NOMO-1 (cell line): Measurements from ENCODE around the gene LIPC.

Source experiments
- DNase-seq, 2 experiments: peaks; one replicate each; lab custom pipeline; 2025; ENCODE audit not compliant: unreplicated experiment in 2 of 2; lab: John Stamatoyannopoulos, UW

The LIPC gene

GRCh38 chr15:58512522-58512921, 80.7 kb downstream of the LIPC start:
- no peak for DNase-seq

DNA sequence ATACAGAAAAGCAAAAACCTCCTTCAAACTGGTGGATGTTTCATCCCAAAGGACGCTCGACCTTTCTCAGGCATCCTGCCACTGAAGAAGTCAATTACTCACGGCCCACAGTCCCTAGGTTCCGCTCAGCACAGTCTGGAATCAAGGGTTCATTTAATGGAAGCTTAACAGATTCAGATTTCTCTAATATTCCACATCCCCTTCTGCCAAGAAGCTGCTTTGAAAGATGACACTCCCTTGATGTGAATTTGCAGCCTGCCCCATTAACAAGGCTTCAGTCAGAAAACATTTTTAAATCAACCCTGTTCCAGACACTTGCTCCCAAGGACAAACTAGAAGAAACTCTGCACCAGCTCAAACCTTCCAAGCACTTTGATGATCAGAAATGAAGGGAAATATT, 81.2 kb downstream of the LIPC start:
- no peak for DNase-seq

DNA sequence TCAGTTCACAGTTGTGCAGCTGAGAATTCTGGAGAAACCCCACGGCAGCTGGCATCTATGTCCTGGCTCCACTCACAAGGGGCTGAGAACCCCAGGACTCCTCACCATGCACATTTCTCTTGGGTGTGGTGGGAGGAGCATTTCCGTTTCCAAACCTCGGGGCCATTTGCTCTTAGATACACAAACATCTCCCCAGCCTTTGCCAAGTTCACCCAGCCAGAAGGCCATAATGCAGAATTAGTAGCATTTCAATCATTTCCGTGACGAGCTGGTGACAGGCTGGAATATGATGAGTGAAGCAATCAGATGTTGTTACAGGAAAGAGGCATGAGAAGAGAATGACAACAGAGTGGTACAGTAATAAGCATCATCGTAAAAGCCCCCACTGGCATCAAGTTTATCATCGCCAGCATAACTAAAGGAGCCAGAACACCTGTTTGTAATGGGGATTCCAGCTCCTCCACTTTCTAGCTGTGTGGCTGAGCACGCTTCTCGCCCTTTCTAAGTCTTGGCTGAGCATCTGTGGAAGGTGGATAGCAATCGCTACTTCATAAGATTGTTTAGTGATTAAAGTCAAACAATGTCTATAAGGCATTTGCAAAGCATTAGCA, 82.0 kb downstream of the LIPC start:
- DNase-seq: no peak

DNA sequence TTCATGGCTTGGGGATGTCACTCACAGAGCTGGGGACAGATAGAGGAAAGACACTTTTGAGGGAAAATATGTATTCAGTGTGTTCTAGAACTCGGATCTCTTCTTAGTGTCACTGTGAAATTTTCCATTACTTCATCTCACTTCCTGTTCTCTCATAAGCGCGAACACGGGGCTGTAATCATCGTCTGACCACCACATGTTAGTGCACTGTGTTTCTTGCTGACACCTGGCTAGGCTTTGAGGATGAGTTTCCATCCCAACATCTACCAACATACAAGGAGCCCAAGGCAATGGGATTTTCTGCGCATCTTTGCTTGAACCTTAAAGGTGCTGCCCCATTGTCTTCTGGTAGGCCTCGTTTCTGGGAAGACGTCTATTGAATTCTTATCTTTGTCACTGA, 84.0 kb downstream of the LIPC start:
- peak; percentile 6 to 70 for DNase-seq

GRCh38 chr15:58517252-58517681, 85.5 kb downstream of the LIPC start:
- no peak for DNase-seq

DNA sequence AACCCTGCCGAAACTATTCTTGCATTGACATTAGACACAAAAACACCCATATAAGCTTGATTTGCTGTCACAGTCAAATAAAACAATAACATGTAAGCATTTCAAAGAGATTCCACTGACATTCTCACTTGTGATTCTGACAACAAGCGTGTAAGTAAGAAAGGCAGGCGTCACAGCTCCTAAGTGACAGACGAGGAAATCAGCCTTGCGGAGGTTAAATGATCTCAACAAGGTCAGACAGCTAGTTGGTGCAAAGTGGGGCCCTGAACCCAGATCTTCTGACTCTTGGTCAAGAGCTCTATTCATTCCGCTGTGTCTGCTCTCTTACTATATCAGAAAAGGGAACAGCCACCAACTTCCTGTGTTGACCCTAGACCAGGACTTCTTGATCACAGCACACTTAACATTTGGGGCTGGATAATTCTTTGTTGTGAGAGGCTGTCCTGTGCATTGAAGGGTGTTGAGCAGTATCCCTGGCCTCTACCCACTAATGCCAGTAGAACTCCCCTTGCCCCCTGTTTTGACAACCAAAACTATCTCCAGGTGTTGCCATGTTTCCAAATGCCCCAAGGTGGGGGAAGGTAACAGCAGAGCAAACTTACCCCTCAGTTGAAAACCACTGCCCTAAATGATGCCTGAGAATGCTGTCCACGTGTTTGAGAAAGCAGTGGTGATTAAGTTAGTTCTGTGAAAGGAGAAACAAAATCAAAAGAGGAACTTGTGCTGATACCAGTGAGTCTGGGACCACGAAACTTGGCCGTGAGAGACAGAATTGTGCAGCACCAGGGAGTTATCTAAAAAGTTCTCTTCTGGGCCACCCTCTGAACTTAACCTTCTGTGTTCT, 86.1 kb downstream of the LIPC start:
- DNase-seq: peak; percentile 71 to 76

- DNase-seq: no peak
Measured at GRCh38 chr15:58518626-58519025, 86.8 kb downstream of the LIPC start.

DNA sequence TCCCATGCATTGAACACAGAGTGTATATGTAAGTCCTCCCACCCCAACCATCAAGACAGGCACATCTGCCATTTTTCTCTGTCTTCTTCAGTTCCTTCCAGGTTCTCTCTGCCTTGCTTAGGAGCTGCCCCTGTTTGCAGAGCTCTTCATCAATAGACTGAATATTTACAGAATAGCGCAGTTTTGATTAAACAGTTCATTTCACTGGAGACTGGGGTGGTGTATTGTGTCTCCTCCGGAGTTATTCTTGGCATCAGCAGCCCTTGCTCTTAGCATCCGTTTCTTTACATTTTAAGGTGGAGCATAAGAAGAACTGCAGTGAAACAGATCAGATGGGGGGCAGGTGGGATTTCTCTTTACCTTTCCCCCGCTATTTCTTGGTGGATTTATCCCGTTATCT, 87.7 kb downstream of the LIPC start:
- DNase-seq: no peak

GRCh38 chr15:58520464-58520863, 88.7 kb downstream of the LIPC start:
- DNase-seq: no peak

DNA sequence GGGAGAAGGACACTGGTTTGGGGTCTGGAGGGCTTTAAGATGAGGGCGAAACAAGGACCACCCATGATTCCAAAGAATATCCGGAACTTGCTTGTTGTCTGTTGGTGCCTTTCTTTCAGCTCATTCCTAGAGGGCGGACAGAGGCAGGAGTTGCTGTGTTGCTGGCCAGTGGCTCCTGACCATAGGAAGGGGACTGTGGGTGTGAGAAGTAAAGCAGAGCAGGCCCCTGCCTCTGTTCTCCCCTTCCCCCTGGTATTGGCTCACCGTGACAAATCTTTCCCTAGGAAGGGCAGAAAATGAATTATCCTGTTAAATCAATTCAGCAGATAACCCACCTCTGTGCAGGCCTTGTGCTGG, 89.1 kb downstream of the LIPC start:
- DNase-seq: no peak

DNA sequence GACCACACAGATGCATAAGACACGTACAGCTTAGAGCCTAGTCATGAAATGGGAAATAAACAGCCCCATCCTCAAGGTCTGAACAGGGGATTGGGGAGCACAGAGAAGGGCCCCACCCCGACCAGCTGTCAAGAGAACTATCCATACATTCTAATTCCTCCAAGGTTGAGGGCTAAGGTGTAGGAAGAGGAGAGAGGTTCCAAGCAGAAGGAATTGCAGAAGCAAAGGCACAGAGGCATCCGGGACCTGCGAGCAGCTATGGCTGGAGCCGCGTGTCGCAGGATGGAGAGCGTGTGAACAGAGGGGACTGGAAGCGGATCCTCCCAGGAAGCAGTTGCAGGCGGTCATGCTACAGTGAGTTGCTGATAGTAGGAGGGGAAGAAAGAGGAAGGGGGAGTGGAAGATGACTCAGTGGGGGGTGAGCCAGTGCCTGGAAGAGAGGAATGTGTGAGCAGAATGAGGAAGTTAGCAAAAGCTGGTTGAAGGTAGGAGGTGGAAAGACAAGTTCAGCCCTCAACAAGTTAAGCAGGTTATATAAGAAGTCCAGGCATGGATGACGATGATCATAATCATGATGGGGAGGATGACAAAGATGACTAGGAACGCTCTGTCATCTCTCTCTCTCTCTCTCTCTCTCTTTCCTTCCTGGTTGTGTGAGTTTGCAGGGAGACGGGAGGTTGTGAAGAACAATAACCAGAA, 89.7 kb downstream of the LIPC start:
- DNase-seq: peak; percentile 83 to 91

DNA sequence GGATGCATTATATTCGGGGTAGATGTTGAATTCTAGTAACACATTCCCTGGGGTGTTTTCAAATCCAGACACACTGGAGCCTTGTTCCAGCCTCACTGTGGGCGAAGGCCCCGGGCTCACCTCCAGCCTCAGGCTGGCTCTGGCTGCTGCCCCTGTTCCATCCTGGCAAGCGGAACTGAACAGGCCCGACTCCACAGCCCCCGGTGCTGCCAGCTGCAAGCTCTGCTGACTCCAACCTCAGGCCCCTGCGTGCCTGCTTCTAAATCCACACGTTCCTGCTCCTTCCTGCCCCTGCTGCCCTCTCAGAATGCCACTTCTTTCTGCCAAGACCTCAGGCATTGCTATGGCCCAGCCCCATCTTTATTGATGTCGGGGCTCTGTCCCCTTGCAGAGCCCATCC, 90.6 kb downstream of the LIPC start:
- no peak for DNase-seq

DNA sequence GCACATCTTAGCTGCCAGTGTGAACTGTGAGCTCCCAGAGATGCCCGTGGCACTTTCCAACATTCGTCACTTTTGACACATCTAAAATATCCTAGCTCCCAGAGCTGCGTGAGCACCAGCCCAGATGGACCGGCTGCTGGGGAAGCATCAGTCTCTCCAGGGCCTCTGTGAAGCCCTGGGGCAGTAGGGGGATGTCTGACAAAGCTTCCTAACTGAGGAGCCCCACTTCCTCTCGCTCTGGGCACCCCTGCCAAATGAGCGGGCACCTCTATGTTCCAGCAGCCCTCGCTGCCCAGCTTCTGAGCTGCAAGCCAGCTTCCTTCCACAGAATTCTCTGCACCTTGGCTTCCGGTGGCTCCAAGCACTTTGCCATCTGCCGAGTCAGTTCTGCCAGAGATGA, 91.1 kb downstream of the LIPC start:
- no peak for DNase-seq

DNA sequence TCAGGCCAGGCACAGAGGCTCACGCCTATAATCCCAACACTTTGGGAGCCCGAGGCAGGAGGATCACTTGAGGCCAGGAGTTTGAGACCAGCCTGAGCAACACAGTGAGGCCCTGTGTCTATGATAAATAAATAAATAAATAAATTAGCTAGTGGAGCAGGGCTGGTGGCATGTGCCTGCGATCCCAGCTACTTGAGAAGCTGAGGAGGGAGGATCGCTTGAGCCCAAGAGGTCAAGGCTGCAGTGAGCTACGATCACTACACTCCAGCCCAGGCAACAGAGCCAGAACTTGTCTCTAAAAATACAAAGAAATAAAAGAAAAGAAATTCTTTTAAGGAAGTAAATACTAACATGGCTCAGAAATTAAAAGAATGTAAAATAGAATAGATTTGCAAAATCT, 91.8 kb downstream of the LIPC start:
- no peak for DNase-seq

DNA sequence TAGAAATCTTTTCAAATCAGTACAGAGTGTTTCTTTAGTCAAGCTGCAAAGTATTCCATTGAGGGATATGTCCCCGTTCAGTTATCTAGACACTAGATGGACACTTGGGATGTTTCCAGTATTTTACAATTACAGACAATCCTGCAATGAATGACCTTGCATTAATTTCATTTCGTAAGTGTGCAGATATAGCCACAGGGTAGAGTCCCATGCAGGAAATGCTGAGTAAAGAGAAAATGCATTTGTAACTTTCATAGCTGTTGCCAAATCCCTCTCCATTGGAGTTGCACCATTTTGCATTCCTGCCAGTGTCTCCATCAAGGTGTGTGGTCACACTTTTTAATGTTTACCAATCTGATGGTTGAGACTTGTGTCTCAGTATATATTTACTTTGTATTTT, 92.5 kb downstream of the LIPC start:
- peak in 1 of 2 experiments; percentile 10 for DNase-seq

DNA sequence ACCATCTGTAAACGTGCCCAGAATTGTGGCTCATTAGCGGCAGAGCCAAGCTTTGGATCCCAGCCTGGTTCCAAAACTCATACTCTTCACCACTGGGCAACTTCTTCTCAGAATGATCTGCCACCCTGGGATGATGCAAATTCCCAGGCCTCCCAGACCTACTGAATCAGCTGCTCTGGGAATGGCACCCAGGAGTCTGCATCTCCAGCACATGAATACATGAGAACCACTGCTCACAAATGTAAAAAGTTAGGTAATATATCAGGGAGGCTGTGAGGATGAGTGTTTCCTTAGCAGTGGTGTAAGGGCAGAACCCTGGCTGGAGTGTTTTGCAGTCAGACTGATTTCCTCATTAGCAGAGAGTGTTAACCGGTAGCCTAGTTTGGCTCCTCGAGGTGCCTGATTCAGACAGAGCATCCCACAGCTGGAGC, 94.2 kb downstream of the LIPC start:
- DNase-seq: no peak

- peak; percentile 36 to 38 for DNase-seq
Measured at GRCh38 chr15:58526647-58527192, 94.9 kb downstream of the LIPC start.

- no peak for DNase-seq
Measured at GRCh38 chr15:58527573-58528187, 95.9 kb downstream of the LIPC start.

- no peak for DNase-seq
Measured at GRCh38 chr15:58528188-58528870, 96.5 kb downstream of the LIPC start.

DNA sequence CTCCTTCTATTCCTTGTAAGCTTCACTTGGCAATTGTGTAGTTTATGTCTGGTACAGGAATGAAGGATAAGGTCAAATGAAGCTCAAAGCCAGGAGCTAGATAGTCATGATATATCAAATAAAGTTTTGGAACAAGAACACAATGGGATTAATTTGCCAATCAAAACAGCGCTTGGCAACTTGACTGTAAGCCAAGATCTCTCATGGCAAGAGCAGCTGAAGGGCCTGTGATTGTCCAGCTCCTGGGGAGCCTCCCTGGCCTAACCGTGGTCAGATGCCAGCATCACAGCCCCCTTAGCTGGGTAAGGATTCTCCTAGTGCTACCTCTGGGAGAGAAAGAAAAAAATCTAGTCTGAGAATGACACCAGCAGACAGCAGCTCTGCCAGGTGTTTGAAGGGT, 97.2 kb downstream of the LIPC start:
- DNase-seq: no peak
